DOHH2 (cell line): ENCODE data around the gene AURKA.

Source experiments
- H3F3A ChIP-seq: fragments of 200-600 bp; sonication (generic), shearing (Covaris generic); 2 replicates; pipeline ENCODE4 v1.6.0; 2016; ENCODE audit warnings: antibody characterized with exemption, mild to moderate bottlenecking; ENCODE audit not compliant: control insufficient read depth, insufficient read depth
- H3K27ac ChIP-seq: fragments of 200-600 bp; sonication (generic); 2 replicates; pipeline ENCODE4 v1.5.1; 2014; ENCODE audit warnings: low read depth, mild to moderate bottlenecking, low read length, moderate library complexity
- H3K27me3 ChIP-seq: fragments of 200-600 bp; sonication (generic); 2 replicates; pipeline ENCODE4 v1.6.1; 2014; ENCODE audit warnings: mild to moderate bottlenecking, low read length, mixed read lengths; ENCODE audit not compliant: control insufficient read depth
- H3K36me3 ChIP-seq: fragments of 200-600 bp; sonication (generic); 2 replicates; pipeline ENCODE4 v1.6.1; 2014; ENCODE audit warnings: mild to moderate bottlenecking, low read length, moderate library complexity, mixed read lengths; ENCODE audit not compliant: control insufficient read depth
- H3K4me1 ChIP-seq: fragments of 200-600 bp; sonication (generic); 2 replicates; pipeline ENCODE4 v1.6.1; 2014; ENCODE audit warnings: mild to moderate bottlenecking, low read length, mixed read lengths; ENCODE audit not compliant: control insufficient read depth
- H3K4me2 ChIP-seq: fragments of 200-600 bp; sonication (generic); 2 replicates; pipeline ENCODE4 v1.6.0; 2014; ENCODE audit warnings: mild to moderate bottlenecking, low read length, moderate library complexity
- H3K4me3 ChIP-seq: fragments of 200-600 bp; sonication (generic); 2 replicates; pipeline ENCODE4 v1.5.1; 2014; ENCODE audit warnings: mild to moderate bottlenecking, low read length, mixed read lengths
- H3K79me2 ChIP-seq: fragments of 200-600 bp; sonication (generic); 2 replicates; pipeline ENCODE4 v1.6.1; 2014; ENCODE audit warnings: mild to moderate bottlenecking, low read length, mixed read lengths; ENCODE audit not compliant: control insufficient read depth
- H3K9me2 ChIP-seq: fragments of 200-600 bp; sonication (generic); replicated peaks from 2 replicates; pipeline ENCODE4 v1.6.1; 2014; ENCODE audit warnings: mild to moderate bottlenecking, low read length, mixed read lengths; ENCODE audit not compliant: control insufficient read depth
- H3K9me3 ChIP-seq: fragments of 200-600 bp; sonication (generic); 2 replicates; pipeline ENCODE4 v1.6.1; 2014; ENCODE audit warnings: antibody characterized with exemption, low read length, mixed read lengths; ENCODE audit not compliant: control insufficient read depth, insufficient read depth
- H4K20me1 ChIP-seq: fragments of 200-600 bp; sonication (generic); 2 replicates; pipeline ENCODE4 v1.6.0; 2014; ENCODE audit warnings: low read depth, mild to moderate bottlenecking, antibody characterized with exemption, low read length, moderate library complexity; ENCODE audit not compliant: control insufficient read depth, insufficient read depth
- EZH2phosphoT487 ChIP-seq: fragments of 200-600 bp; sonication (generic); IDR thresholded peaks from 2 replicates; pipeline ENCODE4 v1.6.1; 2017; ENCODE audit warnings: borderline replicate concordance, mild to moderate bottlenecking, antibody characterized with exemption, low read length, moderate library complexity, mixed read lengths
- TF ChIP-seq, protein P1 (sequence below): fragments of 200-600 bp; sonication (generic); IDR thresholded peaks from one replicate; pipeline ENCODE4 v1.5.1; 2014; ENCODE audit warnings: antibody characterized with exemption, mild to moderate bottlenecking, low read depth, low read length; ENCODE audit not compliant: poor library complexity, severe bottlenecking

Gene AURKA

DNA sequence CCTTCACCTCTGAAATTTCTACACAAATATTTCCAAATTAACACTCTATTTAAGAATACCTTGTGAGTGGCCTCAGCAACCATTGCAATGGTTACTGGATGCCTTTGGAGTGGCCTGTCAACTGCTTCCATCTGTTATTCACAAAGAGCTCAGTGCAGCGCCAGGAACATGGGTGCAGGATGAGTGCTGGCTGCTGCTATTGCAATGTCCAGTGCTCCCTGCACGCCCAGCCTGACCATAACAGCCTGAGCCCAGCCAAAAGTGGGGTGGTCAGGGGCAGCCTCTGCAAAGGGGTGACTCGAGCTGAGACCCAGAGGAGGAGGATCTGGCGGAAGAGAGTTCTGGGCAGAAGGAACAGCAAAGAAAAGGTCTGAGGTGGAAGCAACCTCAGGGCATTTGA lies 38.4 kb upstream of the AURKA start:
- no peaks in the 10 kb centered on the region for H3K27me3 ChIP-seq
- H3K9me2 ChIP-seq: no peaks in the 10 kb centered on the region
- H3K79me2 ChIP-seq: no peaks in the 10 kb centered on the region
- no peak overlapping the region for H3K27ac ChIP-seq
- 0 out of 2 replicates have a peak, but pooled peaks cover 3% of the 10 kb centered on the region for H3F3A ChIP-seq
- no peaks in the 10 kb centered on the region for H3K9me3 ChIP-seq
- TF ChIP-seq EZH2phosphoT487: no peak
- TF ChIP-seq, protein P1, sequence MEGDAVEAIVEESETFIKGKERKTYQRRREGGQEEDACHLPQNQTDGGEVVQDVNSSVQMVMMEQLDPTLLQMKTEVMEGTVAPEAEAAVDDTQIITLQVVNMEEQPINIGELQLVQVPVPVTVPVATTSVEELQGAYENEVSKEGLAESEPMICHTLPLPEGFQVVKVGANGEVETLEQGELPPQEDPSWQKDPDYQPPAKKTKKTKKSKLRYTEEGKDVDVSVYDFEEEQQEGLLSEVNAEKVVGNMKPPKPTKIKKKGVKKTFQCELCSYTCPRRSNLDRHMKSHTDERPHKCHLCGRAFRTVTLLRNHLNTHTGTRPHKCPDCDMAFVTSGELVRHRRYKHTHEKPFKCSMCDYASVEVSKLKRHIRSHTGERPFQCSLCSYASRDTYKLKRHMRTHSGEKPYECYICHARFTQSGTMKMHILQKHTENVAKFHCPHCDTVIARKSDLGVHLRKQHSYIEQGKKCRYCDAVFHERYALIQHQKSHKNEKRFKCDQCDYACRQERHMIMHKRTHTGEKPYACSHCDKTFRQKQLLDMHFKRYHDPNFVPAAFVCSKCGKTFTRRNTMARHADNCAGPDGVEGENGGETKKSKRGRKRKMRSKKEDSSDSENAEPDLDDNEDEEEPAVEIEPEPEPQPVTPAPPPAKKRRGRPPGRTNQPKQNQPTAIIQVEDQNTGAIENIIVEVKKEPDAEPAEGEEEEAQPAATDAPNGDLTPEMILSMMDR: no peak
- no peaks in the 10 kb centered on the region for H4K20me1 ChIP-seq
- no peak overlapping the region for H3K4me3 ChIP-seq
- peaks cover 29% of the 10 kb centered on the region for H3K4me1 ChIP-seq
- no peaks in the 10 kb centered on the region for H3K36me3 ChIP-seq
- no peak overlapping the region for H3K4me2 ChIP-seq

DNA sequence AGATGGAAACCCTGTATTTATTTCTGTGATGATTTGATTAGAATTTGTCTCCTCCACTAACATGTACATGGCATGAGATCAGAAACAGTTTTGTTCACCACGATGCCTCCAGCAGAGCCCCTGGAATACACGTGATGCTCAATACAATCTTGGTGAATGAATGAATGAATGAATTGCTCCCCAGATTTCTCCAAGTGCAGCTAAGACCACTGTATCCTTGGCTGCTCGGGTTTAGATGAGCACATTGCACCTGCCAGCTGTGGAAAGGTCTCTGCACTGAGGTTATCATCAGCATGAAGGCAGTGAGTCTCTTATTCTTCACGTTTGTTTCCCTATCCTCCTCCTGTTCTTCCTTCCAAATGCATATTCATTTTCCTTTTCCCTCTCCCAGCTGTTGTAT lies 37.9 kb upstream of the AURKA start:
- no peaks in the 10 kb centered on the region for H4K20me1 ChIP-seq
- no peaks in the 10 kb centered on the region for H3K9me3 ChIP-seq
- no peaks in the 10 kb centered on the region for H3K9me2 ChIP-seq
- TF ChIP-seq, protein P1: no peak
- no peak for TF ChIP-seq EZH2phosphoT487
- peaks cover 29% of the 10 kb centered on the region for H3K4me1 ChIP-seq
- no peak overlapping the region for H3K27ac ChIP-seq
- no peaks in the 10 kb centered on the region; the same call in 1 of the 2 replicates for H3K27me3 ChIP-seq
- H3K4me2 ChIP-seq: peak overlapping the region; percentile 54
- peak overlapping the region; percentile 57 for H3K4me3 ChIP-seq
- H3F3A ChIP-seq: 0 out of 2 replicates have a peak, but pooled peaks cover 2% of the 10 kb centered on the region
- no peaks in the 10 kb centered on the region for H3K36me3 ChIP-seq
- no peaks in the 10 kb centered on the region for H3K79me2 ChIP-seq

DNA sequence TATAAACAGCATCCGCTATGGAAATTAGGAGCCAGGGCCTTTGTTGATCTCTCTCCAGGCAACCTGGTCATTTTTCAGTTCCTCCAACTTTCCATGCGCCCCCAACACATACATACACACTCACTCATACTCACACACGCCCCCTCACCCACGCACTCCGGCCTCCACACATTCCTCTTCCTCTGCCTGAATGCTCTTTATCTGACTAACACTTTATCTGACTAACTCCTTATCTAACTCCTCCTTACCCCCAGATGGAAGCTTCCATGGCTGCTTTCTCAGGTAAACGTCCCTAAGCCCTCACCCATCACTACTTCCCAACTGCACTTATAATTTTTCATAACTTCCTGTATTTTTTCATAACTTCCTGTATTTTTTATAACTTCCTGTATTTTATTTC lies 37.5 kb upstream of the AURKA start:
- Histone ChIP-seq H3K27me3 (no peaks in the 10 kb centered on the region; the same call in 1 of the 2 replicates), H3K4me2 (peak overlapping the region; percentile 54), H3K9me2 (no peaks in the 10 kb centered on the region), H4K20me1 (no peaks in the 10 kb centered on the region), H3K4me3 (peak overlapping the region; percentile 57), H3K9me3 (no peaks in the 10 kb centered on the region), H3K4me1 (peaks cover 29% of the 10 kb centered on the region), H3K36me3 (no peaks in the 10 kb centered on the region), H3F3A (no peaks in the 10 kb centered on the region), H3K27ac (no peak overlapping the region), H3K79me2 (no peaks in the 10 kb centered on the region)
- no peak for TF ChIP-seq EZH2phosphoT487
- TF ChIP-seq, protein P1: no peak
